ENCODE results near the gene HMX3. TPM values are rescaled to one million over a fixed set of nuclear protein-coding genes. Genes with fewer than 3 reads are reported as not detected.

Gene HMX3
- total RNA-seq, 6 experiments from 2014 or later, result not detected

DNA sequence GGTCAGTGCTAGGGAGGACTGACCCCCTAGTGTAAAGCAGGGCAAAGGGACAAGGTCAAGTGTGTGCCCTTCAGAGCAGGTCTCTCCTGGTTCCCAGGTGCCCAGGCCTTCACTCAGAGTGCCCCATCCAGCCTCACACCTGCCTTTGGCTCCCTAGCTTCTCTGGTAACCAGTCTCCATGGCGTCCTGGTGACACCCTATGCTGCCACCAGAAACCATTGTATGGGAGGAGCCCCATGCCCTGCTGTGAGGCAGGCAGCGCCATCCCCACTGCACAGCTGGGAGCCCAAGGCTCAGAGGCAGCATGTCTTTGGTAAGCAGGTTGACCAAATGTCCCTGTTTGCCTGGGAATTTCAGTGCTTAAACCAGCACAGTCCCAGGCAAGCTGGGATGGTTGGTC is 33.1 kb upstream of the HMX3 start:
- Mint-ChIP-seq H3K9me3 (peaks cover 3% of the 10 kb centered on the region; the same call in 1 of the 2 replicates), H3K4me3 (no peak overlapping the region), H3K27me3 (ENCODE audit: insufficient read depth) (peaks cover 7% of the 10 kb centered on the region), H3K36me3 (ENCODE audit: low read depth) (no peaks in the 10 kb centered on the region), H3K27ac (no peak overlapping the region), H3K4me1 (ENCODE audit: low read depth) (no peaks in the 10 kb centered on the region)
- no peak for TF ChIP-seq CTCF (IDR thresholded peaks at IDR 0.05)
- DNase-seq, result no peak

DNA sequence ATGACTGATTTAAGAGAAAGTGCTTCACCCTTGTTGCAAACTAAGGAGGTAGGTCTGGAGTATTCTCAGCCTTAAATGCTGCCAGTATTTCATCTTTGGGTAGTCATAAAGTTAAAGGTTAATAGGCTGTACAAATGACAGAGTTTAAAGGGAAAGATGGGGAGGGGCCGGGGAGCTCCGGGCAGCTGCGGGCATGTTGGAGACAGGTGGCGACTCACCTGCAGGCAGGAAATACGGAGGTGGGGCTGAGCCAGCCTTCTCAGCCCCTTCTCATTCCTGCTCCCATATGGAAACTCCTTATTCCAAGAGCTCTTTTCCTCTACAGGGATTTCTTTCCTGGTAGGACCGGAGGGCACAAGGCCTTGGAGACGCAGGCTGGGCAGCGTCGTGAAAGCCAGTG is 31.8 kb upstream of the HMX3 start:
- peaks cover 7% of the 10 kb centered on the region for H3K27me3 Mint-ChIP-seq (ENCODE audit: insufficient read depth)
- H3K4me3 Mint-ChIP-seq, result no peak overlapping the region
- no peak for DNase-seq
- H3K27ac Mint-ChIP-seq, result no peak overlapping the region
- no peak for TF ChIP-seq CTCF (IDR thresholded peaks at IDR 0.05)
- no peaks in the 10 kb centered on the region for H3K36me3 Mint-ChIP-seq (ENCODE audit: low read depth)
- peaks cover 3% of the 10 kb centered on the region; the same call in 1 of the 2 replicates for H3K9me3 Mint-ChIP-seq
- H3K4me1 Mint-ChIP-seq (ENCODE audit: low read depth), result no peaks in the 10 kb centered on the region

DNA sequence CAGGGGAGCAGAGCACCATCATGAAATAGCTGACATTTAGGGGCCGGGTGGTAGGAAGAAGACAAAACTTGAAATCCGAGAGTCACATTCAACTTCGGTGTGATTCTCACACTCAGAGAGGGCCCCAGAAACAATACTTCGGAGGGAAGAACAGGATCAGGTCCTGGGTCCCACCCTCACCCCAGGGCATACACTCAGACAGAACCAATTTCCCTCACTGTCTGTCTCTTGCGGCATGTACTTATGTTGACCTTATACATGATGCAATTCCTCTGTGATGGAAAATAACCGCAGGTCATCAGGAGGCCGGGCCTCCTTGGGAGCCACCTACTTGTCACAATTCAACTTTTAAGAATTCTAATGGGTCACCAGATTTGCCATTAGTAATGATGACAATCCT is 26.3 kb upstream of the HMX3 start:
- no peaks in the 10 kb centered on the region for H3K36me3 Mint-ChIP-seq (ENCODE audit: low read depth)
- H3K4me3 Mint-ChIP-seq, result no peak overlapping the region
- no peak overlapping the region for H3K27ac Mint-ChIP-seq
- no peaks in the 10 kb centered on the region for H3K4me1 Mint-ChIP-seq (ENCODE audit: low read depth)
- peaks cover 24% of the 10 kb centered on the region for H3K27me3 Mint-ChIP-seq (ENCODE audit: insufficient read depth)
- DNase-seq, result no peak
- H3K9me3 Mint-ChIP-seq, result no peaks in the 10 kb centered on the region
- TF ChIP-seq CTCF (IDR thresholded peaks at IDR 0.05), result no peak

- Mint-ChIP-seq H3K4me3 (peak overlapping the region; percentile 4; the same call in 1 of the 2 replicates), H3K27me3 (ENCODE audit: insufficient read depth) (peaks cover 17% of the 10 kb centered on the region), H3K4me1 (ENCODE audit: low read depth) (no peaks in the 10 kb centered on the region), H3K36me3 (ENCODE audit: low read depth) (no peaks in the 10 kb centered on the region), H3K27ac (no peak overlapping the region), H3K9me3 (no peaks in the 10 kb centered on the region)
- no peak for DNase-seq
- no peak for TF ChIP-seq CTCF (IDR thresholded peaks at IDR 0.05)
Measured at GRCh38 chr10:123117644-123118417, 17.9 kb upstream of the HMX3 start.

GRCh38 chr10:123119081-123119480 is 16.7 kb upstream of the HMX3 start:
- TF ChIP-seq CTCF (IDR thresholded peaks at IDR 0.05), result no peak
- Mint-ChIP-seq H3K27ac (no peak overlapping the region), H3K4me3 (no peak overlapping the region), H3K4me1 (ENCODE audit: low read depth) (no peaks in the 10 kb centered on the region), H3K27me3 (ENCODE audit: insufficient read depth) (peaks cover 13% of the 10 kb centered on the region), H3K9me3 (no peaks in the 10 kb centered on the region), H3K36me3 (ENCODE audit: low read depth) (no peaks in the 10 kb centered on the region)
- no peak for DNase-seq

Data from HFFc6 (cell line).